ENCODE measurements around the gene COX19.

COX19 gene

GRCh38 chr7:974820-975681 lies at the start of gene COX19:
Gene COX19, minus strand, starts transcription at chr7:975549. Its CDS starts 40 bp downstream, at chr7:975509.
- peak; percentile 90 for DNase-seq

GRCh38 chr7:1024331-1024841 lies 49.0 kb upstream of the COX19 start:
- no peak for DNase-seq

DNA sequence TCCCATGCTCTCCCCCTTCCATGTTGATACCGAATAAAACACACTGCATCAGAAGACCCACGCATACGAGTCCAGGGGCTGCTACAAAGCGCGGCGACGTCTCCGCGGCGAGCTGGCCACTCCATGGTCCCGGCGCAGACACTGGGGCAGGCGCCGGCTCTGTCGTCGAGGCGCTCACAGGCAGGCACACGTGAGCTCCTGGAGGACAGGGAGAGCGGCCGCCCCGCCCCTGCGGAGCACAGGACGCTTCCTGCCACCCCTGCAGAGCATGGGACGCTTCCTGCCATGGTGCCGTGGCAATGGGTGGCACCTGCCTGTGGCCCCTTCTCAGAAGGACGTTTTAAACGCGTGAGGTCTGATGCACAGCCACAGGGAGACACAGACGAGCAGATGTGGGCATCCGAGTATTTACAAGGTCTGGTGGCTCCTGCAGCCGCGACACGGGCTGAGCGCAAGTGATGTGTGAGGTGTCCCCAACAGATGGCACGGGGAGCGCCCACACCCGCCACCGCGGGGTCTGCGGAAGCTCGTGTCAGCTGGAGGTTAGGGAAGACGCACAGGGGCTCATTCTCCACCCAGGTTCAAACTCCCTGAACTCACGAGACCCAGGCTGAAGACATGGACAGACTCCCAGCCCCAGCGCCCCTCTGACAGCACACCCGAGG lies 47.6 kb upstream of the COX19 start:
- DNase-seq: no peak

GRCh38 chr7:1022356-1022755 lies 47.0 kb upstream of the COX19 start:
- DNase-seq: no peak

DNA sequence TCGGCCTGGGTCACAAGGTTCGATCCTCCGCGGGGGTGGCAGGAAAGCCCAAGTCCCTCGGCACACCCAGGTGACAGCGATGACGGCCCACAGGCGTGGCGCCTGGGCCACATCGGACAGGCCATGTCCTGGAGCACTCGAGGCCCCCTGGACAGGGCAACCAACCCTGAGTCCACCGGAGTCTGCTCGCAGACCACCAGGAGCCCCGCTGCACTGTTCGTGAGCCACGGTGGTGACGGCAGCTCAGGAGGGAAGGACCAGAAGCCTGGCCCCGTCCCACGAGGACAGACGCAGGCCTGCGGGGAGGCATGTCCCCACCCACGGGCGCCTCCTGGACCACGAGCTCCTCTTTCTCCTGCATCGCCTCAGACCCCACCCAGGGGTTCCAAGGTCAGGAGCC lies 46.6 kb upstream of the COX19 start:
- no peak for DNase-seq

DNA sequence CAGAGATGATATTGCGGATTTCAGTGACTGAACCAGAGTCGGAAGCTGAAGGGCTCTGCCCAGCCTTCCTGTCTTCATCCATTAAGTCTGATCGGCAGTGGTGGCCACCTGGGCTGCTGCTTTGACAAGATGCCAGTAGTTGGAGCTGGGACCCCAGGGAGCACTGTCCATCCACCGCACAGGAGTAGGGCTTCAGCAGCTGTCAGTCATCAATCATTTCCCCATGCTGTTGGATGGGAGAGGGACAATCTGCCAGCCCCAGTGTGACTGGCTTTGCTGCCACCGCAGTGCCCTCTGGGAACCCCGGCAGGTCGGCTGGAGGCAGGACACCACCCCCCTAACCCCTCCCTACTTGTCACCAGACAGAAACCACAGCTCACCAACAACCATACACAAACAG lies 46.0 kb upstream of the COX19 start:
- no peak for DNase-seq

DNA sequence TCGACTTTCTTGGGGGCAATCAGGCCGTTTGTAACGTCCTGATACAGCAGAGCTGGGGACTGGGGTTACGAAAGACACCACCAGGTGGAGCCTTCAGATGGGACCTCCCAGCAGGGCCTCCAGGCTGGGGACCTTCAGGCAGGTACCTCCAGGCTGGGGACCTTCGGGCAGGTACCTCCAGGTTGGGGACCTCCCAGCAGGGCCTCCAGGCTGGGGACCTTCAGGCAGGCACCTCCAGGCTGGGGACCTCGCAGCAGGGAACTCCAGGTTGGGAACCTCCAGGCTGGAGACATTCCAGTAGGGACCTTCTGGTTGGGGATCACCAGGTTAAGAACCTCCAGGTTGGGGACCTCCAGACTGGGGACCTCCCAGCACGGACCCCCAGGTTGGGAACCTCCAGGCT lies 45.5 kb upstream of the COX19 start:
- DNase-seq: no peak

DNA sequence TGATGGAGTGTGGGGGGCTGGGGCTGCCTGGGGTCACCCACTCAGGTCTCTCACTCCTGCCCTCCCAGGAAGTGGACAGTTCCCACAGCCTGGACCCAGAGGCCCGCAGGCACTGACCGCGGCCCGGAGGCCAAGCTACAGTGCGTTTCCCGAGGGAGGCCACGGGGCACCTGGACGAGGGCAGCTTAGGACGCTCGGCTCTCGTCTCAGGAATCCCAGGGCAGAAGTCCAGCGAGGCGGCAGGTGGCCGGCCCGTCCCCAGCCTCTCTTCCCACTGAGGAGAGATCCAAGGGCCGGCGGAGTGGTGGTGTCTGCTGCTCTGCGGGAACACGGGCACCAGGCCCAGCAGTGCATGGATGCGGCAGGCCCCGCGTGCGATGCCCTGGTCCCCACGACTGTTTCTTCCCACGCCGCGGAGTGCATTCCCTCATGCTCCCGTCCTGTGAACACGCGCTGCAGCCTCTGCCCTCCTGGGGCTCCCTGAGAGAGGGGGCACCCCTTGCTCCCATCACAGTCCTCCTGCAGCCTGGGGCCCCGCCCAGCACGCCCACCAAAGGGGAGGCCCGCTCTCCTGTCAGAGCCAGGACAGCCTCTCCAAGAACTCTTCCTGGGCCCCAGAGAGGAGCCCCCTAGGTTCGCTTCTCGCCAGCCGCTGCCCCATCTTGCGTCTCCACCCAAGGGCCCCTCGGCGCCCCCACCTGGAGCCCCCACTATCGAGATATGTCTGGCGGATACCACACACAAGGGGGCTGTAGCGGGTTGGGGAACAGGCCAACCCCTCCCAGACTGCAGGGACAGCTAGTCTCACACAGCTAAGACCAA lies 44.7 kb upstream of the COX19 start:
- no peak for DNase-seq

- DNase-seq: no peak
These were observed 44.0 kb upstream of the COX19 start for GRCh38 chr7:1019255-1019785.

- no peak for DNase-seq
These were observed 43.0 kb upstream of the COX19 start for GRCh38 chr7:1018334-1018695.

DNA sequence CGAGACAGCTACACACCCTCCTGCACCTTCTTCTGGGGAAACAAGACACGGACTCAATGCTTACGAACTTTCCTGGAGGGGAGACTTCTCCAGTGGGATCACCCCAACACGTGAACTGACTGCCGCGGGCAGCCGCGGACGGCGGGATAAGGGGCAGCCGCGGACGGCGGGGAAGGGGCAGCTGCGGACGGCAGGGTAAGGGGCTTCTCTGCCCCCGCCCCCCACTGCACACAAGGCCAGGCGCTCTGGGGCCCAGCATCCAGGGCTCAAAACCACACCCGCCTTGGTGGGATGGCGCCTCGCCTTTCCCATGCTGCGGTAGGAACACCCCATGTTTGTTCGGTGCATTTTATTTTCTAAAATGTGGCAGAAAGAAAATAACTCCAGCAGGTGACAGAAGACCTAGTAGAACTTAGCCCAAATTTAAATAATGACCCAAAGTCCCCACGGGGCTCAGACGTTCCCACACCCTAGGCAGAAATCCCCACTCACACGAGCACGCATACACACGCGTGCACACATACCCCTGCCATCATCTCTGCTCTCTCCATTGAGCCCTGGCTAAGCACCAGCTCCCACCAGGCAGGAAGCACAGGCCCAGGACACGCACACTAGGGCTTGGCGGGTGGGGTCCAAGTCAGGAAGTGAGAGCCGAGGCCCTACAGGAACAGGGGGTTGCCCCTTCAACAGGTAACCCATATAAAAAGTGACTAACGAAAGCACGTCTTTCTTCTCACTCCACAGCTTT lies 42.4 kb upstream of the COX19 start:
- DNase-seq: no peak

GRCh38 chr7:1016577-1017531 lies 41.5 kb upstream of the COX19 start:
- no peak for DNase-seq

DNA sequence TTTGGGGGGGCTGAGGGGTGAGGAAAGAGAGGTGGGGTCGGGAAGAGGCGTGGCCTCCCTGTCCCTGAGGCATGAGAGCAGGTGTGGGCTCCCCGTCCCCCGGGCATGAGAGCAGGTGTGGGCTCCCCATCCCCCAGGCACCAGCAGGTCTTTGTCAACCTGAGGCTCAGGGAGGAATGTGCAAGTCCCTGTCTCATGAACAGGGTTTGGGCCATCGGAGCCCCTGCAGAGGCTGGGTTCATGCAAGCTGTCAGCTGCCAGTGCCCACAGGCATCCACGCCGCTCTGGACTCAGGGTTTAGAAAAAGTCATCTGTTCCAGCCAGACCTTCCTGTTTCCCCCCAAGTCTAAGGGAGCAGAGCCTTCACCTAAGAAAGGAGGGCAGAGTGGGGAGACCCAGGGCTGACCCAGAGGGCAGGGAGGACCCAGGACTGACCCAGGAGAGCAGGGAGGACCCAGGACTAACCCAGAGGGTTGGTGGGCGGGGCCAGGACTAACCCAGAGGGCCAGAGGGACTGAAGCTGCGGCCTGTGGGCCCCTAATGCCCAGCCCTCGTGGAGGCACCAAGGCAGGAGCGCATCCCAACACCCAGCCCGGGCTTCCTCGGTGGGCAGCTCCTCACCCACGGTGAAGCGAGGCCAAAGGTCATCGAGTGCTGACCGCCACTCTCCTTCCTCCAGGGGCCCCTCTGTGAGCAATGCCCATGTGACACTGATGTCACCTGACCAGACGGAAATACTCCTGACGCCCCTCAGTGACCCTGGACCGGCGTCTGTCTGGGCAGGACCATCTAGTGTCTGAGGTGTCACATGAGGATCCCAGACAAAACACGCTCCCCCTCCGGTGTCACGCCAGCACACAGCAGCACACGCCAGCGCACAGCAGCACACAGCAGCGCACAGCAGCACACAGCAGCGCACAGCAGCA lies 40.1 kb upstream of the COX19 start:
- no peak for DNase-seq

- DNase-seq: no peak
These were observed 39.3 kb upstream of the COX19 start for GRCh38 chr7:1014681-1015080.

DNA sequence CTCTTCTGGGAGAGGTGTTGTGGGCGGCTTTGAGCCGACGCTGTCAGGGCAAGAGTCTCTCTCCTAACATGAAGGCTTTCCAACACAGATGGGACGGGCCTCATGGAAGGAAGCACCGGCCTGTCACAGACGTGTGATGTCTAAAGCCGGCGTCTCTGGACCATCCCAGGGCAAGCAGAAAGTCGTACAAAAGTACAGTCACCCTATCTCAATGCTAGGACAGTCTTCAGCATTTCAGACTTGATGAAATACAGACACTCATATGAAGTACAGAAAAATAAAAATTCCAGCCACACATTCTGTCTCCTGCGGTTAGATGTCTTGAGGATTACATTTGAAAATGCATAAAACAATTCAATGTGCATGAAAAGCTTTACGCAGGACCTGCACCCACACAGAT lies 38.2 kb upstream of the COX19 start:
- DNase-seq: no peak

- DNase-seq: no peak
These were observed 37.4 kb upstream of the COX19 start for GRCh38 chr7:1012716-1013095.

DNA sequence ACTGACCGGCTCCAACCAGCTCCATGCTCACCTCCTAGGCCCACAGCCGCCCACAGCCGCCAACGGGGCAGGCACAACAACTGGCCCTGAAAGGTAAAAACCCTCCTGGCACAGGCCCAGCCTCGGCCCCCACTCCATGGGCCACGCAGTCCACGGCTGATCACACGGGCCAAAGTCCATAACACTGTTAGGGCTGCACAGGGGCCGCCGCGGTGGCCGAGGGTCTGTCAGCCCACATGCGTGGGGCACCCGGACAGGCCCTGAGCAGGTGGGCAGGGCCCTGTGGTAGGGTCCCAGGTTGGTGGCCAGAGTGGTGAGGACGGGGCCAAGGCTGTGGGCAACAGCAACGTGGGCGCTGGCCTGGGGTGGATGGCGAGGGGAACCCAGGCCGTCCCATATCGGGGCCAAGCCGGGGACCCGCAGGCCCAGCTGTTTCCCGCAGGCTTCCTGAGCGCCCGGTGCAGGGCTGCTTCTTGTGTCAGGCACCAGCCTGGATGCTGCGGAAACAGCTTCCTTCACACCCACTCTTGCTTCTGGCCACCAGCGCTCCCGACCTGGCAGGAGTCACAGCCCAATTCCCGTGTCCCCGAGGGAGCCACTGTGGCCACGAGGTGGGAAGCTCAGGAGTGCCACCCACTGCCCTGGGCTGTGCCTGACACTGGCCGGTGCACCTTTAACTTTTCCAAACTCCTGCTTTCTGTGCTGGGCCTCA lies 36.8 kb upstream of the COX19 start:
- no peak for DNase-seq

DNA sequence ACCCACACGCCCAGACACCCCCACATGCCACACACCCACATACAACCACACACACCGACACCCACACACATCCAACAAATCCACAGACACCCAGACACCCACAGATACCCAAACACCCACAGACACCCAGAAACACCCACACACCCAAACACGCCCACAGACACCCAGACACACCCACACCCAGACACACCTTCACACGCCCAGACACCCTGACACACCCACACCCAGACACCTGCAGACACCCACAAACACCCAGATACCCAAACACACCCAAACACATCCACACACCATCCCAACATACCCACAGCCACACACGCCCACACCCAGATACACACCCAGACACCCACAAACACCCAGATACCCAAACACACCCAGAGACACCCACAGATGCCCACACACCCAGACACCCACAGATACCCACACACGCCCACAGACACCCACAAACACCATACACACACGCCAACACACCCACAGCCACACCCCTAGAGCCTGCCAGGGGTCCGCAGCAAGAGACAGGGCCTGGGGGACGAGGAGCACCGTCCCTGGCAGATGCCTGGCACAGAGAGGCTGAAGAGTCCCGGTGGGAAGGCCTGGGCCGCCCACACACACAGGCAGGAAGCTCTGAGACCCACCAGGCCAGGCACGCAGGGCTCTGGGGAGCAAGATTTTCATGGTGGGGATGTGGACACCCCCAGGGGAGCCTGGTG lies 36.1 kb upstream of the COX19 start:
- no peak for DNase-seq

DNA sequence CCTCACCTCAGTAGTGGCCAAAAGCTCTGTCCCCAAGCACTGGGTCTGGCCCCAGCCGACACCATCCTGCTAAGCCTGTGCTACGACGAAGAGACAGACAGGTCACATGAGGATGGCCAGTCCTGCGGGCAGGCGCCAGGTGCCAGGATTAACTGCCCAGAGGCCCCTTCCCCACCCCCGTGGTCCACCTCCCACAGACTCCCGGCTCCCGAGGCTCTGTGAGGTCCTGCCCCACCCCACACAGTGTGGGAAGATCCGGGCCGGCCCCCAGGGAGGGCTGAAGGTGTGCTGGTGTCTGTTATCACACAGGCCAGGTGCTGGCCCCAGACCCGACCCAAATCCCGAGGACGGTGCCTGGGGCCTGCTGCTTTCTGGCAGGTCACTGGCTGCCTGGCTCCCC lies 34.9 kb upstream of the COX19 start:
- DNase-seq: no peak

Measured in activated CD8-positive, alpha-beta memory T cell treated with anti-CD3 and anti-CD28 coated beads, Interleukin-2, amount 50 U/mL, for 4 hours (primary cell).